DND-41 (cell line): ENCODE results near the gene ING1.

Source experiments
- EZH2 ChIP-seq: IDR thresholded peaks from 3 replicates; pipeline ENCODE4 v1.6.1; 2012; ENCODE audit warnings: borderline replicate concordance, low read depth, mild to moderate bottlenecking, moderate library complexity, low read length, inconsistent platforms; ENCODE audit not compliant: severe bottlenecking
- TF ChIP-seq, protein P1 (sequence below): IDR thresholded peaks from 2 replicates; pipeline ENCODE4 v1.5.1; 2012; ENCODE audit warnings: borderline replicate concordance, low read length, moderate library complexity, mild to moderate bottlenecking; ENCODE audit not compliant: poor library complexity, severe bottlenecking; ENCODE audit errors: extremely low read depth

DNA sequence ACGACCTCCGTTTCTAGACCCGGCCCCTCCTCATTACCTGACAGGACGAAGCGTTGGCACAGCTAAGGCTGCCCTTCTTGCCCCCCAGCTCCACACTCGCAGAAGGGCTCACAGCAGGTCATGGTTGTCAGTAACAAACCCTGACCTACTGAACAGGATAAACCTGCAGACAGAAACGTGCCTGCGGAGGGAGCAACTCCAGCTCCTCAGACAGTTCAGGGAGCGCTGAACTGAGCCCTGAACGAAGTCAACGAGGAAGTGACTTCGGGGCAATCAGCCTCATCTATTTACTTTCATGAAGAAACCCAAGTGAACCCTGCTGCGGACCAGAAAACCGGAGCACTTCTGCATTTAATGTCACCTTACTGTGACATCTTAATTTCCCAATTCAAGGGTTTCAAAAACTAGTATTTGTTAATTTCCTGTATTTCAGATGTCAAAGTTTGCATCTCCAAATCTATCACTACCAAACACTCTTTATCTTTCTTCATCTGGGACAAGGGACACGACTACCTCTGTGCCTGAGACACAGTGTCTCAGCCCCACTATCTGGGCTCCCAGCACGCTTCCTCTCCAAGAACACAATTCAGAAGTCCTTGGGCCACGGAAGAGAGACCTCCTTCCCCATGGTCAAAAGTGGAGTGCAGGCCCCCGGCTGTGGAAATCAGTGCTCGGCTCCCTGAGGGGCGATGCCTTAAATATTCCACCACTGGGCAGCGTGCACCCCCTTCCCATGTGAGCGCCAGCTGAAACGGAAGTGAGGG lies 47.8 kb upstream of the ING1 start:
- TF ChIP-seq, protein P1, sequence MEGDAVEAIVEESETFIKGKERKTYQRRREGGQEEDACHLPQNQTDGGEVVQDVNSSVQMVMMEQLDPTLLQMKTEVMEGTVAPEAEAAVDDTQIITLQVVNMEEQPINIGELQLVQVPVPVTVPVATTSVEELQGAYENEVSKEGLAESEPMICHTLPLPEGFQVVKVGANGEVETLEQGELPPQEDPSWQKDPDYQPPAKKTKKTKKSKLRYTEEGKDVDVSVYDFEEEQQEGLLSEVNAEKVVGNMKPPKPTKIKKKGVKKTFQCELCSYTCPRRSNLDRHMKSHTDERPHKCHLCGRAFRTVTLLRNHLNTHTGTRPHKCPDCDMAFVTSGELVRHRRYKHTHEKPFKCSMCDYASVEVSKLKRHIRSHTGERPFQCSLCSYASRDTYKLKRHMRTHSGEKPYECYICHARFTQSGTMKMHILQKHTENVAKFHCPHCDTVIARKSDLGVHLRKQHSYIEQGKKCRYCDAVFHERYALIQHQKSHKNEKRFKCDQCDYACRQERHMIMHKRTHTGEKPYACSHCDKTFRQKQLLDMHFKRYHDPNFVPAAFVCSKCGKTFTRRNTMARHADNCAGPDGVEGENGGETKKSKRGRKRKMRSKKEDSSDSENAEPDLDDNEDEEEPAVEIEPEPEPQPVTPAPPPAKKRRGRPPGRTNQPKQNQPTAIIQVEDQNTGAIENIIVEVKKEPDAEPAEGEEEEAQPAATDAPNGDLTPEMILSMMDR: no peak
- no peak for TF ChIP-seq EZH2
